IPS DF 6.9 (cell line): ENCODE measurements around the gene HEPACAM2.

ENCODE experiments used
- DNase-seq: peaks from one replicate; pipeline ENCODE4 v3.0.0-alpha.2; 2013; ENCODE audit warnings: low read depth, low spot score
- H3K27ac ChIP-seq: one replicate; pipeline ENCODE4 v1.5.1; 2013; ENCODE audit warnings: low read length, control low read depth
- H3K27me3 ChIP-seq: 2 replicates; pipeline ENCODE4 v1.6.1; 2013; ENCODE audit warnings: mild to moderate bottlenecking, low read length; ENCODE audit not compliant: control insufficient read depth, insufficient read depth
- H3K36me3 ChIP-seq: 2 replicates; pipeline ENCODE4 v1.6.1; 2013; ENCODE audit warnings: low read length; ENCODE audit not compliant: control insufficient read depth, insufficient read depth
- H3K4me1 ChIP-seq: 2 replicates; pipeline ENCODE4 v1.6.1; 2013; ENCODE audit warnings: low read length; ENCODE audit not compliant: control insufficient read depth, insufficient read depth
- H3K4me3 ChIP-seq: 2 replicates; pipeline ENCODE4 v1.5.1; 2013; ENCODE audit warnings: mild to moderate bottlenecking, low read length
- H3K9me3 ChIP-seq: 2 replicates; pipeline ENCODE4 v1.6.1; 2013; ENCODE audit warnings: low read length, inconsistent platforms; ENCODE audit not compliant: control insufficient read depth, insufficient read depth
- WGBS: extraction: QIAGEN DNeasy Blood & Tissue Kit; methylation state at CpG from one replicate; pipeline ENCODE4 v1.1.7; 2013; ENCODE audit warnings: mixed read lengths, missing lambda C conversion rate; ENCODE audit not compliant: insufficient read length, insufficient coverage; 5-methylcytosine and 5-hydroxymethylcytosine counted together

Gene HEPACAM2

DNA sequence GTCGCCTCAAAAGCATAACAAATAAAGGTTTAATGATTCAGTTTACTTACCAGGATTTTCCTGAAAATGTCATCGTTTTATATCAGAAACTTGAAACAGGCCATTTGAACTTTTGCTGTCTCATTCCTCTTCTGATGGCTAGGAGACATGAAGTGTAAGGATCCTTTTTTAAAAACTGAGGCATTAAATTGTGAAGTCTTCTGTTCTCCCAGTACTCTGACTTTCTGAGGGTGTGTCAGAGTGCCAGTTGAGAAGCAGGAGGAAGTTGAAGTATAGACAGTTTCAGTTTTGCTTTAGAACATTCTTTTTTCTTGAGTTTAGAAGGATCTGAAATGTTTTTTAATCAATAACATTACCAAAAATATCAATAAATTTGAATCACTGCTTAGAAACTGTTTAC is 78.1 kb downstream of the HEPACAM2 start, which contains the start of gene SAMD9L:
SAMD9L (minus strand) TSS at position 242 of the 400 bp plus-strand sequence. CDS start 12,414 bp downstream, outside the sequence.
- Histone ChIP-seq H3K9me3 (no peaks in the 10 kb centered on the region), H3K36me3 (no peaks in the 10 kb centered on the region), H3K4me3 (no peak within 1 kb of the TSS), H3K4me1 (no peaks in the 10 kb centered on the region), H3K27ac (no peak within 1 kb of the TSS), H3K27me3 (no peaks in the 10 kb centered on the region)
- no peak for DNase-seq
- WGBS, result no CpG with 5 or more reads among the region's 2 CpGs

DNA sequence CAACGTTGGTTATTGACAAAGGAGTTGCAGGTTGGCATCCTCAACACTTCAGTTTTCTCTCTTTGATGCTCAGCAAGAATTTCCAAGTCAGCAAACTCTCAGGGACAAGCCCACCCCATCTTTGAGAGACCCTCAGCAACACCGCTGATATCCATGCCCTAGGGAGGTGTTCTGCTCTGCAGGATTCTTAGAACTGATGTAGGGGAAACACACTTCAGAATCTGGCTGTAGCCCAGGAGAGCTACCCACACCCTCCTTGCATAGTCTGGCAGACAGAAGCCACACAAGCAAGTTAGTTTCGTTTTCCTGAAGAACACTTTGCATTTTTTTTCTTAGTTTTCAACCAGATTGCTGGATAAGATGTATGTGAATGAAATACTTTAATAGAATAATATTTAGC is 78.9 kb downstream of the HEPACAM2 start:
- no peak overlapping the region for H3K27ac ChIP-seq
- no peak overlapping the region for H3K4me3 ChIP-seq
- no CpG with 5 or more reads among the region's 3 CpGs for WGBS
- no peaks in the 10 kb centered on the region for H3K4me1 ChIP-seq
- no peaks in the 10 kb centered on the region for H3K27me3 ChIP-seq
- no peaks in the 10 kb centered on the region for H3K9me3 ChIP-seq
- no peak for DNase-seq
- H3K36me3 ChIP-seq, result no peaks in the 10 kb centered on the region

DNA sequence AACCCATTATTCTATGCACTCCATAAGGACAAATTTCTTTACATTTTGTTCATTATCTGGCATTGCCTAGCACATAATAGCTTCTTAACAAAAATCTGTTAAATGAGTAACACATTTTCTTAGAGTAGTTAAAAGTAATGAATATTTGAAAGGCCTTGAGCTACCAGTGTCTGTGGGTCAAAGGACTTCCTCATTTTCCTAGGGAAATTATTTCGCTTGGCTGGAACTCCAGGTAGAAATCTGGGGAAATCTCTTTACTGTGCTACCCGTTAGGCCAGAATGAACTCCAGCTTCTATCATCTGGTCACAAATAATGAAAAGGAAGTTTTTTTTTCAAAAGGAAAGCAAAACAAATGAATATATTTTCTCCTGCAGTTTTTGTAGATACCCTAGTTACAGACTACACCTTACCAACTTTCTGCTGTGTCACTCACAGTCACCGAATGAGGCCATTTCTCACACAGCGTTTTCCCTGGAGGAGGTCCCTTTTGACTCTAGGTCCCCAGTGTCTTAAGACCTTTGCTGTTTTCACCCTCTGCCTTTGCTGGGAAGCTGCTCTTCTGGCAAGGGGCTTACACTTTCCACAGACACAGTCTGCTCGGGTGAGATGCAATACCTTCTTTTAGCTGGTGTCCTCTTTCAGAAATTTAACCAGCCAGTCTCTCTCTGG is 79.7 kb downstream of the HEPACAM2 start:
- Histone ChIP-seq H3K36me3 (no peaks in the 10 kb centered on the region), H3K4me3 (no peak overlapping the region), H3K27me3 (no peaks in the 10 kb centered on the region), H3K9me3 (no peaks in the 10 kb centered on the region), H3K27ac (no peak overlapping the region), H3K4me1 (no peaks in the 10 kb centered on the region)
- WGBS, result no CpG with 5 or more reads among the region's 5 CpGs
- no peak for DNase-seq

DNA sequence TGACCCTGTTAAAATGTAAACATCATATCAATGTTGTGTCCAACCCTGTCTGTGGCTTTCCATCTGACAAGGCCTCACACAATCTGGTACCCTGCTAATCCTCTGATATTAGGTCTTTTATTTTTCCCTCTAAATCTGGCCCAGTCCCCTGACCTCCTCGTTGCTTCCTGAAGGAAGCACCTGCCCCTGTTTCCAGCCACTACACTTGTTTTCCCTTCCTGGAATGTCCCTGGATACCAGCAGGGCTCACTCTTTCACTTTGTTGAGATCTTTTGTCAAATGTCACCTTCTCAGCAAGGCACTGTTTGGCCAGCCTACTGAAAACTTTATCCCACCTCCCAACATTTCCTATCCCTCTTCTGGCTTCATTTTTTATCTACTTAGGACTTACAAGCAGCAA is 80.2 kb downstream of the HEPACAM2 start:
- no peak for DNase-seq
- Histone ChIP-seq H3K27me3 (no peaks in the 10 kb centered on the region), H3K27ac (no peak overlapping the region), H3K4me1 (no peaks in the 10 kb centered on the region), H3K9me3 (no peaks in the 10 kb centered on the region), H3K36me3 (no peaks in the 10 kb centered on the region), H3K4me3 (no peak overlapping the region)
- WGBS, result no CpG with 5 or more reads among the region's 1 CpG

DNA sequence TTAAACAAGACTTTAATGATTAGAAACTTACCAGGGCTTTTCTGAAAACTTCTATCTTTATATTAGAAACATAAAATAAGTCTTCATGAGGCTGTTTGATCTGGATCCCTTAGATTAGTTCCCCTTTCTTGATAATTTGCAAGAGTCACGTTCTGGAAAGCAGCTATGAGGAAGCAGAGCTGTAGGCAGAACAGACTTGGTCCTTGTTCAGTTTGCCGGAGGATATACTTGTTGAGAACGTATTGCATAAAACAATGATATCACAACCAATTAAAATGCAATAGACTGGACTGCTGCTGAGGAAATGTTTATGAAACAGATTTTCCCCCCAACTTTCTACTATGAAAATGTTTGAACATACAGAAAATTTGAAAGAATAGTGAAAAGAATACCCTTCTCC is 80.9 kb downstream of the HEPACAM2 start:
- DNase-seq, result no peak
- H3K4me1 ChIP-seq, result no peaks in the 10 kb centered on the region
- H3K9me3 ChIP-seq, result no peaks in the 10 kb centered on the region
- H3K36me3 ChIP-seq, result no peaks in the 10 kb centered on the region
- no CpG with 5 or more reads among the region's 3 CpGs for WGBS
- H3K27me3 ChIP-seq, result no peaks in the 10 kb centered on the region
- H3K27ac ChIP-seq, result no peak overlapping the region
- H3K4me3 ChIP-seq, result no peak overlapping the region

DNA sequence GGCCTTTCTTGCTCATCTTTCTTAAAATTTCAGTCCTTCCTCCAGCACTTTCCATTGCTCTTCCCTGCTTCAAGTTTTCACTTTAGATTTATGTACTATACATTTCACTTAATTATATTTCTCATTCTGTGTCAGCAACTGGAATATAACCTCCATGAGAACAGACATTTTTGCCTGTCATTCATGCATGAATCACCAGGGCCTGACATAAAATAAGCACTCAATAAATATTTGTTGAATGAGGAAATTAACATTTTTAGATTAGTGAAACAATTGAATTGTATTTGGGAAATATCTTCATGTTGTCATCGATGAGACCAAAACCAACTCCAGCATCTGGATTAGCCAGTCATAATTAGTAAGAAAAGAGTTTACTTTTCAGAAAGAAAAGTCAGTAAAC is 84.1 kb downstream of the HEPACAM2 start:
- Histone ChIP-seq H3K36me3 (no peaks in the 10 kb centered on the region), H3K9me3 (no peaks in the 10 kb centered on the region), H3K27ac (no peak overlapping the region), H3K4me3 (no peak overlapping the region), H3K27me3 (no peaks in the 10 kb centered on the region), H3K4me1 (no peaks in the 10 kb centered on the region)
- DNase-seq, result no peak
- WGBS, result no CpG with 5 or more reads among the region's 1 CpG

DNA sequence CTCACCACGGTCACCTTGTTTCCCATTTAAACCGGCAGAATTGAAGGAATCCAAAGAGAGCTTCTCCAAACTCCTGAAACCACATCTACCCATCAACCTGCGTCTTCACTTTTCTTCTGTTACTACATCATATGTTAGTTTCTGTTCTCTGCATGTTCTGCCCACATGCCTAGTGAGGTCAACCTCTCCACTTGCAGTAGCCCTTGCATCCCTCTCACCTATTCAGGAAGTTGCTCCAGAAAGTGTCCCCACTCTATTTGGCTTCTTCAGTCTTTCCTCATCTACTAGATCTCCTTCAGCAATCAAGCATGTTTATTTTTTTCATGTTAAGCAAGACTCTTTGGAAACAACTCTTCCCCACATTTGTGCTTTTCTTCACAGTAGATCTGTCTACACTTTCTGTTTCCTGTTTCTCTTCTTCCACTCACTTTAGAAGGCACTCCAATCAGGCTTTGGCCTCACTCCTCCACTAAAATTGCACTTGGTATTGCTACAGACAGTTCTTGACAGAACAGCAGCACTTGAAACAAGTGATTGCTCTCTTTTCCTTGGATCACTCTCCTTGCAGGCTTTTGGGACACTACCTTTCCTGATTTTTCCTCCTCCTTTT is 85.6 kb downstream of the HEPACAM2 start:
- H3K9me3 ChIP-seq, result no peaks in the 10 kb centered on the region
- WGBS, result 100% methylated on average over 2 of the region's 3 CpGs
- H3K27ac ChIP-seq, result no peak overlapping the region
- H3K4me3 ChIP-seq, result no peak overlapping the region
- DNase-seq, result no peak
- no peaks in the 10 kb centered on the region for H3K27me3 ChIP-seq
- H3K36me3 ChIP-seq, result no peaks in the 10 kb centered on the region
- no peaks in the 10 kb centered on the region for H3K4me1 ChIP-seq

DNA sequence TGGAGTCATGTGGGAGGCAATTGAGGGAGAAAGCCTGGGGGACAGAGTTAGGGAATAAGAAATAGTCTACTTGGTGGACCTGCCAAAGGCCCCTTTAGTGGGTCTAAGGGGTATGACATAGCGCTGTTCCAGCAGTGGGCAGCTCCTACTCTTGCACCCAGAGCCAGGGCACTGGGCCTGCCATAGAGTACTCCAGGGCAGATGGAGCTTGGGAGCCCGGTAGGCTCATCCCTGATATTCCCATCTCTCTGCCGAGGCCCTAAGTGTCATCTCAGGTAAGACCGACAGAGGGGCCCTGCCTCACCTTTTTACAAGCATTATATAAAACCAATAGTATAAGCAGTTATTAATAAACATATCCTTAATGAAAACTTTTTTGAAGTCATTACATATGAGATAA is 87.7 kb downstream of the HEPACAM2 start:
- no peaks in the 10 kb centered on the region for H3K9me3 ChIP-seq
- no peaks in the 10 kb centered on the region for H3K36me3 ChIP-seq
- WGBS, result no CpG with 5 or more reads among the region's 4 CpGs

More for the DNA sequence above, 87.7 kb downstream of the HEPACAM2 start:
- Histone ChIP-seq H3K4me3 (no peak overlapping the region), H3K27me3 (no peaks in the 10 kb centered on the region), H3K4me1 (no peaks in the 10 kb centered on the region), H3K27ac (no peak overlapping the region)
- DNase-seq, result no peak
